Stomach smooth muscle (tissue), 2 donors: ENCODE data around the gene NUBP2.

Experiments used
- H3K27ac ChIP-seq: one replicate; pipeline ENCODE4 v1.7.0; 2013; ENCODE audit warnings: mild to moderate bottlenecking, low read length, inconsistent platforms
- H3K27me3 ChIP-seq, 2 donors: one replicate each; pipeline ENCODE4 v1.7.0; 2013; ENCODE audit warnings: low read length in 2 of 2; ENCODE audit not compliant: insufficient read depth in 2 of 2, control insufficient read depth in 1 of 2
- H3K36me3 ChIP-seq, 2 donors: one replicate each; pipeline ENCODE4 v1.7.0; 2013; ENCODE audit warnings: low read length in 2 of 2; ENCODE audit not compliant: control insufficient read depth in 2 of 2, insufficient read depth in 2 of 2
- H3K4me1 ChIP-seq: one replicate; pipeline ENCODE4 v1.7.0; 2013; ENCODE audit warnings: low read length; ENCODE audit not compliant: control insufficient read depth, insufficient read depth
- H3K4me3 ChIP-seq, 2 donors: one replicate each; pipeline ENCODE4 v1.7.0; 2013; ENCODE audit warnings: low read length in 2 of 2
- H3K9ac ChIP-seq, 2 donors: one replicate each; pipeline ENCODE4 v1.7.0; 2013; ENCODE audit warnings: low read length in 2 of 2, mild to moderate bottlenecking in 1 of 2
- H3K9me3 ChIP-seq, 2 donors: one replicate each; pipeline ENCODE4 v1.7.0; 2013; ENCODE audit warnings: low read length in 2 of 2; ENCODE audit not compliant: control insufficient read depth in 2 of 2
- donor health status: healthy.
- donor health status: Pancreatic carcinoma.

The NUBP2 gene

GRCh38 chr16:1768061-1768766 is 14.5 kb upstream of the NUBP2 start:
- Histone ChIP-seq H3K4me3 (no peak overlapping the region), H3K9me3 (no peaks in the 10 kb centered on the region), H3K4me1 (peaks cover 27% of the 10 kb centered on the region), H3K27me3 (no peaks in the 10 kb centered on the region), H3K27ac (no peak overlapping the region), H3K9ac (no peak overlapping the region), H3K36me3 (peaks cover 9 to 25% of the 10 kb centered on the region in 2 donors)

GRCh38 chr16:1768767-1769401 is 13.9 kb upstream of the NUBP2 start:
- peaks cover 32% of the 10 kb centered on the region for H3K4me1 ChIP-seq
- H3K4me3 ChIP-seq: no peak overlapping the region
- peaks cover 9 to 25% of the 10 kb centered on the region in 2 donors for H3K36me3 ChIP-seq
- no peaks in the 10 kb centered on the region for H3K27me3 ChIP-seq
- H3K9ac ChIP-seq: no peak overlapping the region
- no peak overlapping the region for H3K27ac ChIP-seq
- H3K9me3 ChIP-seq: no peaks in the 10 kb centered on the region

- Histone ChIP-seq H3K9ac (no peak overlapping the region), H3K27ac (peak overlapping the region; percentile 73)
These were observed 13.1 kb upstream of the NUBP2 start for GRCh38 chr16:1769402-1770300.

GRCh38 chr16:1770328-1771187 is 12.2 kb upstream of the NUBP2 start:
- H3K9ac ChIP-seq: peak overlapping the region; percentile 51 to 57
- no peaks in the 10 kb centered on the region for H3K27me3 ChIP-seq
- peaks cover 45% of the 10 kb centered on the region for H3K4me1 ChIP-seq
- H3K27ac ChIP-seq: peak overlapping the region; percentile 73
- no peaks in the 10 kb centered on the region for H3K9me3 ChIP-seq
- H3K36me3 ChIP-seq: peaks cover 4 to 16% of the 10 kb centered on the region in 2 donors
- peak overlapping the region; percentile 63 to 90 for H3K4me3 ChIP-seq

More at GRCh38 chr16:1769402-1770300, 13.1 kb upstream of the NUBP2 start:
- Histone ChIP-seq H3K4me1 (peaks cover 39% of the 10 kb centered on the region), H3K9me3 (no peaks in the 10 kb centered on the region), H3K27me3 (no peaks in the 10 kb centered on the region), H3K36me3 (peaks cover 9 to 23% of the 10 kb centered on the region in 2 donors), H3K4me3 (peak overlapping the region; percentile 63 to 90)

- Histone ChIP-seq H3K27ac (peak within 1 kb of the TSS; percentile 73), H3K36me3 (peaks cover 4 to 12% of the 10 kb centered on the region in 2 donors), H3K27me3 (no peaks in the 10 kb centered on the region), H3K4me1 (peaks cover 45% of the 10 kb centered on the region), H3K4me3 (peak within 1 kb of the TSS; percentile 63 to 90), H3K9ac (peak within 1 kb of the TSS; percentile 51 to 78), H3K9me3 (no peaks in the 10 kb centered on the region)
These were observed 11.4 kb upstream of the NUBP2 start, which contains the start of gene NME3 for GRCh38 chr16:1771188-1771863. NME3 (minus strand) TSS chr16:1771543; CDS start chr16:1771534, 9 bp downstream.

- peak overlapping the region; percentile 73 for H3K27ac ChIP-seq
- H3K9me3 ChIP-seq: no peaks in the 10 kb centered on the region
- no peaks in the 10 kb centered on the region for H3K27me3 ChIP-seq
- H3K4me3 ChIP-seq: peak overlapping the region; percentile 63 to 90
- peaks cover 4 to 12% of the 10 kb centered on the region in 2 donors for H3K36me3 ChIP-seq
- H3K4me1 ChIP-seq: peaks cover 45% of the 10 kb centered on the region
- H3K9ac ChIP-seq: peak overlapping the region; percentile 29 to 78
These were observed 10.8 kb upstream of the NUBP2 start for GRCh38 chr16:1771864-1772361.

- Histone ChIP-seq H3K4me1 (peaks cover 45% of the 10 kb centered on the region), H3K9me3 (no peaks in the 10 kb centered on the region), H3K27ac (peak within 1 kb of the TSS; percentile 73), H3K36me3 (peaks cover 3 to 12% of the 10 kb centered on the region in 2 donors), H3K4me3 (peak within 1 kb of the TSS; percentile 63 to 90), H3K9ac (peak within 1 kb of the TSS; percentile 74 to 78), H3K27me3 (no peaks in the 10 kb centered on the region)
These were observed 10.3 kb upstream of the NUBP2 start, which contains the start of gene EME2 for GRCh38 chr16:1772362-1772907. EME2 (plus strand) TSS chr16:1772810; CDS start chr16:1773228, 418 bp downstream.

GRCh38 chr16:1772908-1773702 is 9.7 kb upstream of the NUBP2 start, which contains the start of gene MRPS34:
MRPS34 (minus strand) TSS chr16:1773134; CDS start chr16:1773119, 15 bp downstream.
- peaks cover 0 to 14% of the 10 kb centered on the region in 2 donors for H3K36me3 ChIP-seq
- H3K27ac ChIP-seq: peak within 1 kb of the TSS; percentile 73
- peak within 1 kb of the TSS; percentile 74 to 78 for H3K9ac ChIP-seq
- peaks cover 45% of the 10 kb centered on the region for H3K4me1 ChIP-seq
- H3K4me3 ChIP-seq: peak within 1 kb of the TSS; percentile 63 to 90
- no peaks in the 10 kb centered on the region for H3K27me3 ChIP-seq
- H3K9me3 ChIP-seq: no peaks in the 10 kb centered on the region
